Transverse colon (tissue), 4 donors: ENCODE results near the gene UNC13A.

Experiments
- CTCF ChIP-seq, 5 experiments: fragments of 200-600 bp in 3 of 5; fragments of 450-650 bp in 2 of 5; sonication (generic) in 3 of 5; IDR thresholded peaks; 1 replicate in 2 of 5; 2 replicates in 3 of 5; pipeline ENCODE4 v1.5.1; 2016 to 2017; ENCODE audit warnings: antibody characterized with exemption in 5 of 5, inconsistent platforms in 3 of 5, mild to moderate bottlenecking in 2 of 5, moderate library complexity in 1 of 5
- POLR2A ChIP-seq: fragments of 450-650 bp; IDR thresholded peaks from one replicate; pipeline ENCODE4 v1.6.1; 2016; ENCODE audit warnings: antibody characterized with exemption, mild to moderate bottlenecking, moderate library complexity
- POLR2AphosphoS5 ChIP-seq, 3 donors: sonication (generic); formaldehyde crosslinking; IDR thresholded peaks; one replicate each; pipeline ENCODE4 v1.6.1; 2016; ENCODE audit warnings: antibody characterized with exemption in 3 of 3

GRCh38 chr19:17620696-17621095, 67.5 kb downstream of the UNC13A start:
- TF ChIP-seq CTCF (IDR thresholded peaks at IDR 0.05) (no peak), POLR2A (no peak), POLR2AphosphoS5 (IDR thresholded peaks at IDR 0.05) (no peak)
